K562 (cell line): Measurements from ENCODE around the gene CYP24A1. TPM values are rescaled to one million over a fixed set of nuclear protein-coding genes. Genes with fewer than 3 reads are reported as not detected.

Experiments
- CTCFL ChIP-seq: IDR thresholded peaks from 2 replicates; pipeline ENCODE4 v1.6.1; 2011; ENCODE audit warnings: borderline replicate concordance, low read depth, mild to moderate bottlenecking, moderate library complexity, low read length; ENCODE audit not compliant: insufficient read depth, poor library complexity, severe bottlenecking
- DEAF1 ChIP-seq: fragments of 450-650 bp; formaldehyde crosslinking; IDR thresholded peaks from 2 replicates; pipeline ENCODE4 v1.4.0; 2020; ENCODE audit warnings: mild to moderate bottlenecking, moderate library complexity
- FOXA3 ChIP-seq, 2 experiments: fragments of 450-650 bp in 1 of 2; sonication (generic) in 1 of 2; formaldehyde crosslinking; IDR thresholded peaks in 1 of 2; conservative IDR thresholded peaks in 1 of 2; 2 replicates each; pipeline versions ENCODE4 v1.4.0 to v1.8.0; 2020 to 2022; ENCODE audit warnings: mild to moderate bottlenecking in 2 of 2, missing genetic modification reagents in 1 of 2
- HEY1 ChIP-seq: fragments of 250-450 bp; sonication (Bioruptor Pico); IDR thresholded peaks from 2 replicates; pipeline ENCODE4 v1.5.0; 2020; ENCODE audit warnings: mild to moderate bottlenecking, moderate library complexity, borderline replicate concordance
- IFI16 ChIP-seq: fragments of 250-450 bp; sonication (Bioruptor Pico); IDR thresholded peaks from 2 replicates; pipeline ENCODE4 v2.1.2; 2022; ENCODE audit warnings: mild to moderate bottlenecking, inconsistent platforms
- JUN ChIP-seq, 2 experiments: sonication (generic) in 1 of 2; formaldehyde crosslinking in 1 of 2; IDR thresholded peaks; 2 replicates each; pipeline versions ENCODE4 v1.6.1 to v1.8.0; 2012 to 2022; ENCODE audit warnings: borderline replicate concordance in 2 of 2, mild to moderate bottlenecking in 2 of 2, improper control_type of control experiment in 1 of 2, low read depth in 1 of 2, low read length in 1 of 2, missing genetic modification reagents in 1 of 2
- JUNB ChIP-seq: fragments of 450-650 bp; formaldehyde crosslinking; conservative IDR thresholded peaks from 2 replicates; pipeline ENCODE4 v1.4.0; 2020; ENCODE audit warnings: mild to moderate bottlenecking
- MEF2D ChIP-seq: conservative IDR thresholded peaks from 2 replicates; pipeline ENCODE4 v1.6.1; 2016; ENCODE audit warnings: low read depth, missing genetic modification characterization, missing compliant biosample characterization
- MTF1 ChIP-seq: fragments of 250-450 bp; sonication (Bioruptor Pico); IDR thresholded peaks from 2 replicates; pipeline ENCODE4 v1.9.0; 2021; ENCODE audit warnings: moderate library complexity, mild to moderate bottlenecking, inconsistent platforms, borderline replicate concordance
- RBM34 ChIP-seq: fragments of 200-400 bp; formaldehyde crosslinking; IDR thresholded peaks from 2 replicates; pipeline ENCODE4 v1.6.1; 2018; ENCODE audit warnings: low read length, borderline replicate concordance; ENCODE audit not compliant: insufficient read depth
- TAF1 ChIP-seq: IDR thresholded peaks from 2 replicates; pipeline ENCODE4 v1.6.1; 2011; ENCODE audit warnings: mild to moderate bottlenecking, low read length, moderate library complexity; ENCODE audit not compliant: insufficient read depth, control insufficient read depth, severe bottlenecking; ENCODE audit errors: extremely low read depth
- XRCC3 ChIP-seq: fragments of 450-650 bp; IDR thresholded peaks from 2 replicates; pipeline ENCODE4 v1.6.1; 2017; ENCODE audit warnings: mild to moderate bottlenecking, moderate library complexity
- ZBTB12 ChIP-seq: fragments of 250-450 bp; sonication (Bioruptor Pico); IDR thresholded peaks from 2 replicates; pipeline ENCODE4 v1.4.0; 2020
- ZNF146 ChIP-seq: IDR thresholded peaks from one replicate; pipeline ENCODE4 v1.6.1; 2018; ENCODE audit warnings: missing compliant biosample characterization; ENCODE audit not compliant: unreplicated experiment
- ZNF174 ChIP-seq: fragments of 250-450 bp; sonication (Bioruptor Pico); IDR thresholded peaks from 2 replicates; pipeline ENCODE4 v1.4.0; 2020; ENCODE audit warnings: mild to moderate bottlenecking
- ZNF274 ChIP-seq: IDR thresholded peaks from 2 replicates; pipeline ENCODE4 v1.6.1; 2011; ENCODE audit warnings: low read depth, mild to moderate bottlenecking, low read length, moderate library complexity, borderline replicate concordance
- polyA plus RNA-seq, 8 experiments: library from polyadenylated mRNA; depleted of rRNA in 4 of 8; stranded (reverse) in 5 of 8; unstranded in 3 of 8; fragments of >200 nt; fragmentation: Nextera tagmentation in 2 of 8; fragmentation: Illumina TruSeq in 1 of 8; extraction: Ambion mirVana in 2 of 8; extraction: Trizol in 1 of 8; gene quantifications; 2 replicates each; pipeline versions ENCODE4 v1.2.1 to v1.2.3, GENCODE V29; 2011 to 2014; ENCODE audit warnings: inconsistent platforms in 1 of 8, missing spikeins in 1 of 8
- total RNA-seq, 7 experiments: library from RNA; depleted of rRNA in 6 of 7; stranded (reverse); fragments of >200 nt in 6 of 7; fragmentation: Illumina TruSeq in 2 of 7; extraction: Trizol in 2 of 7; gene quantifications; 2 replicates each; pipeline versions ENCODE4 v1.2.1 to v1.2.3, GENCODE V29; 2011 to 2021; ENCODE audit warnings: low replicate concordance in 1 of 7
- TF ChIP-seq, protein P1 (sequence below): fragments of 250-450 bp; sonication (Bioruptor Pico); IDR thresholded peaks from 2 replicates; pipeline ENCODE4 v1.8.0; 2021; ENCODE audit warnings: moderate library complexity, mild to moderate bottlenecking, inconsistent platforms
- TF ChIP-seq, protein P2 (sequence below): fragments of 250-450 bp; sonication (Bioruptor Pico); IDR thresholded peaks from 2 replicates; pipeline ENCODE4 v1.6.1; 2021; ENCODE audit warnings: mild to moderate bottlenecking
- TF ChIP-seq, protein P3 (sequence below): fragments of 250-450 bp; sonication (Bioruptor Pico); IDR thresholded peaks from 2 replicates; pipeline ENCODE4 v1.5.1; 2021; ENCODE audit warnings: mild to moderate bottlenecking

The CYP24A1 gene
- total and polyA plus RNA-seq, 9 of the 15 experiments (the other 6 are each of a cell fraction or from before 2014, with no cell fraction given) = 0.04 TPM; not detected in 8

GRCh38 chr20:54207743-54208547 lies 34.2 kb upstream of the CYP24A1 start, which contains the start of gene PFDN4 (continued):
- no peak for TF ChIP-seq JUN (IDR thresholded peaks at IDR 0.05; ENCODE audit: borderline replicate concordance, low read depth, low read length)
- no peak for TF ChIP-seq JUN (CRISPR knock-in tag; IDR thresholded peaks at IDR 0.05; ENCODE audit: borderline replicate concordance)
- TF ChIP-seq XRCC3 = no peak
- no peak for TF ChIP-seq ZNF174 (CRISPR knock-in tag)
- peak; percentile 89 for TF ChIP-seq TAF1
- TF ChIP-seq, protein P1, sequence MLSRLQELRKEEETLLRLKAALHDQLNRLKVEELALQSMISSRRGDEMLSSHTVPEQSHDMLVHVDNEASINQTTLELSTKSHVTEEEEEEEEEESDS (CRISPR knock-in tag) = no peak
- TF ChIP-seq IFI16 (CRISPR knock-in tag) = no peak
- 0 out of 2 replicates have a peak, but pooled peaks have one; percentile 38 for TF ChIP-seq MEF2D
- TF ChIP-seq ZBTB12 = no peak
- TF ChIP-seq, protein P2, sequence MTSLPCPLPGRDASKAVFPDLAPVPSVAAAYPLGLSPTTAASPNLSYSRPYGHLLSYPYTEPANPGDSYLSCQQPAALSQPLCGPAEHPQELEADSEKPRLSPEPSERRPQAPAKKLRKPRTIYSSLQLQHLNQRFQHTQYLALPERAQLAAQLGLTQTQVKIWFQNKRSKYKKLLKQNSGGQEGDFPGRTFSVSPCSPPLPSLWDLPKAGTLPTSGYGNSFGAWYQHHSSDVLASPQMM = no peak
- no peak for TF ChIP-seq ZNF274
- TF ChIP-seq MTF1 (CRISPR knock-in tag) = no peak
- TF ChIP-seq CTCFL = peak; percentile 98
- no peak for TF ChIP-seq DEAF1 (CRISPR knock-in tag)
- TF ChIP-seq RBM34 = no peak
- no peak for TF ChIP-seq JUNB
- TF ChIP-seq, protein P3, sequence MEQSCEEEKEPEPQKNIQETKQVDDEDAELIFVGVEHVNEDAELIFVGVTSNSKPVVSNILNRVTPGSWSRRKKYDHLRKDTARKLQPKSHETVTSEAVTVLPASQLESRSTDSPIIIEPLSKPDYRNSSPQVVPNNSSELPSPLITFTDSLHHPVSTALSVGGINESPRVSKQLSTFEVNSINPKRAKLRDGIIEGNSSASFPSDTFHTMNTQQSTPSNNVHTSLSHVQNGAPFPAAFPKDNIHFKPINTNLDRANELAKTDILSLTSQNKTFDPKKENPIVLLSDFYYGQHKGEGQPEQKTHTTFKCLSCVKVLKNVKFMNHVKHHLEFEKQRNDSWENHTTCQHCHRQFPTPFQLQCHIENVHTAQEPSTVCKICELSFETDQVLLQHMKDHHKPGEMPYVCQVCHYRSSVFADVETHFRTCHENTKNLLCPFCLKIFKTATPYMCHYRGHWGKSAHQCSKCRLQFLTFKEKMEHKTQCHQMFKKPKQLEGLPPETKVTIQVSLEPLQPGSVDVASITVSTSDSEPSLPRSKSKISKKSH (CRISPR knock-in tag) = no peak
- TF ChIP-seq FOXA3 (CRISPR knock-in tag; conservative IDR thresholded peaks at IDR 0.05 in 1 of 2, IDR thresholded peaks at IDR 0.05 in 1 of 2) = no peak
- peak; percentile 51 for TF ChIP-seq ZNF146 (CRISPR knock-in tag)
- no peak for TF ChIP-seq HEY1 (CRISPR knock-in tag)
